ENCODE data around the gene PACS2.

Gene PACS2

DNA sequence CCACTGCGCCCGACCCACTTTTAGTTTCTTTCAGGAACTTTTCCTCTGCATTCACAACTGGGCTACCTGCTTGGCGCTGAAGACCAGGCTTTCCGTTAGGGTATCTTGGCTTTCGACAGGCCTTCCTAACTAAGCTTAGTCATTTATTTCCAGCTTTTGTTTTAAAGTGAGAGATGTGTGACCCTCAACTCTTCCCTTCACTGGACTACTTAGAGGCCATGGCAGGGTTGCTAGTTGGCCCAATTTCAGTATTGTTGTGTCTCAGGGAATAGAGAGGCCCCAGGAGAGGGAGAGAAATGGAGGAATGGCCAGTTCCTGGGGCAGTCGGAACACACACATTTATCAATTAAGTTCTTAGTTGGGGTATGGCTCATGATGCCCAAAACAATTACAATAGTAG lies 115.5 kb downstream of the PACS2 start:
- no peak for DNase-seq

DNA sequence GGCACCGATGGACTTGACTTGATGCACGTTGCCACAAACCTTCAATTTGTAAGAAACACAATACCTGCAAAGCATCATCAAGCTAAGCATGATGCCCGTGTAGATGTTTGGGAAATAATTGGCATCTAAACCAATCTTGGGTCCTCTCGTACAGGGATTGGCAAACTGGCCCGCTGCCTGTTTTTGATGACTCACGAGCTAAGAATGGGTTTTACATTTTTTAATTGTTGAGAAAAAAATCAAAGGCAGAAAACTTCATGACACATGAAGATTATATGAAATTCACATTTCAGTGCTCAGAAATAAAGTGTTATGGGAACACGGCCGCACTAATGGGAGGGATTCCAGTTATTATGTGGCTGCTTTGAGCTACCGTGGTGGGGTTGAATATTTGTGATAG lies 116.0 kb downstream of the PACS2 start:
- no peak for DNase-seq

DNA sequence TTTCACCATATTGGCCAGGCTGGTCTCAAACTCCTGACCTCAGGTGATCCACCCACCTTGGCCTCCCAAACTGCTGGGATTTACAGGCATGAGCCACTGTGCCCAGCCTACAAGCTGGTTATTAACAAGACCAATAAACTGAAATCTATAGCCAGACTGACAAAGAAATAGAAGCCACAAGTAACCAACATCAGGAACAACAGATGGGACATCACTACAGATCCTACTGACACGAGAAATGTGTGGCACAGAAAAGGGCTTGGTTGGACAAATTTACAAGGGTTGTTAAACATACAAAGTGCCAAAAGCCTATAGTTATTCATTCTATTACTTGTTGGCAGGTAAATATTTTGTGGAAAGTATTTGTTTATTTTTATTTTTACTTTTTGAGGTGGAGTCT lies 116.7 kb downstream of the PACS2 start:
- DNase-seq = no peak

DNA sequence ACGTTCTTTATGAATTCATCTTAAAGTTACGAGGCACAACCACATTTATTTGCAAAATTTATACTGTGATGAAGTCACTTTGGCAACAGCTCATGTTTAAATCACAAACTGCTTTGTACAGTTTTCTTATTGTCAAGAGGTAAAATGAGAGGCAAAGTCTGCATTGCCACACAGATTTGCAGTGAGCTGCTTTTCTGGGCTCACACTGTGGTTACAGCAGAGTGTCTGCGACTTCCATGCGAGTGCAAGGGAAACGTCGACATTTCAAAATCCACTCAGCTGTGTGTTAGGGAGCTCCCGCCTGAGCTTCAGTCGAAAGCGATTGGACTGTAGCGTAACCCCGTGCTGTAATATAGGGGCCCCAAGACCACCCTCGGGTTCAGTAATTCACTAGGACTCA lies 118.1 kb downstream of the PACS2 start:
- no peak for DNase-seq

DNA sequence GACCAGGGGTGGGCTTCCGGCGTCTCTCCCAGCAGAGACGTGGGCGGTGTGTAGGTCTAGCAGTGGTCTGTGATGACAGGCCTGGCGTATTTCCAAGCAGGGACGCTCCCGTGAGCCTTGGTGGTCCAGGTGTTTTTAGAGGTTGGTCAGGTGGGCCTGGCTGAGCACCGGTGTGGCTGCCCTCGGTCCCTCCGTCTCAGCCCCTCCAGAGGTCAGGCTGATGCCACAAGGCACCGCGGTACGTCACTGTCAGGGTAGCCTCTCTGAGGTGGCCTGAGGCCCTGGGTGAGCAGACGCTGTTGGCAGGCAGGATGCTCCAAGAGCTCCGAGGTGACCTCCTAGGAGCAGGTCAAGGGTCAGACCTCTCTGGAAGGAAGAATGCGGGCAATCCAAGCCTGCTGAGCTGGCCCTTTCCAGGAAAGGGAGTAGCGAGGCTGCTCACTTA lies 118.6 kb downstream of the PACS2 start:
- no peak for DNase-seq

DNA sequence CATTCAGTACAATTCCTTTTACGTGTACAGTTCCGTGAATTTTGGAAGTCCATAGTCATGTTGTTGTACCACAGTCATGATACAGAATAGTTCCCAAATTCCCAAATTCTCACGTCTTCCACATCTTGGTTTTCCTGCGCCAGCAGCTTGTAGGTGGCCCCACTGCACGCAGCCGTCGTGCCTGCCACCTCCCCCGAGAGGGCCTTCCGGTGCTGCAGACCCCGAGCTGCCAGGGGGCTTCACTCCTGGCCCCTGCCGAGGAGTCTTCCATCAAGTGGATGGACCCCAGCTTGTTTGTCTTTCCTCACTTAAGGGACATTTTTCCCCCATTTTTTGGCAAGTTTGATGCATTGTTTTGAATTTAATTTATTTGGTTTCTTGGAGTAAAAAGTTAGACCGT lies 121.9 kb downstream of the PACS2 start:
- DNase-seq = no peak

DNA sequence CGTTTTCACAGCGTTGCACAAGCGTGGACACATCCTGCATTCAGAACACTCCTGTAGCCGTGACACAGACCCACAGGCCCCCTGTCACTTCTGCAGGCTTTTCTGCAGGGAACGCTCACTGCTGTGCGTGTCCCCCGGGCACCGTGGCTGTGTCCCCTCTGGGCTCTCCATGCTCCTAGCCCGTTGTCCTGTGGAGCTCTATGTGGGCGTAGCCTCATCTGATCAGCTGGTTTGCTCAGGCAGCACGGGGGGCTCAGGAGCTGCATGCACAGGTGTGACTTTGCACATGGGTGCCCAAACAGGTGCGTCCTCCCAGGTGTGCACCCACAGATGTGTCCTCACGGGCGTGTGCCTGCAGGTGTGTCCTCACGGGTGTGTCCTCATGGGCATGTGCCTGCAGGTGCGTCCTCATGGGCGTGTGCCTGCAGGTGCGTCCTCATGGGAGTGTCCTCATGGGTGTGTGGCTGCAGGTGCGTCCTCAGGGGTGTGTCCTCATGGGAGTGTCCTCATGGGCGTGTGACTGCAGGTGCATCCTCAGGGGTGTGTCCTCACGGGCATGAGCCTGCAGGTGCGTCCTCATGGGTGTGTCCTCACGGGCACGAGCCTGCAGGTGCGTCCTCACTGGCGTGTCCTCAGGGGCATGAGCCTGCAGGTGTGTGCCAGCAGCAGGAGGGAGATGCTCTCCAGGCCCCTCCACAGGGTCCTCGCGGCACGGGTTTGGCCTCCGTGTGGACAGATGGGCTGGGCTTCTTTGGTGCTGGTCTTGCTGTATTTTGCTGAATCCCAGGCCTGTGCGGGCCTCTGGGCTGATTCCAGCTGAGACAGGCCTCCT lies 122.6 kb downstream of the PACS2 start:
- DNase-seq = no peak

DNA sequence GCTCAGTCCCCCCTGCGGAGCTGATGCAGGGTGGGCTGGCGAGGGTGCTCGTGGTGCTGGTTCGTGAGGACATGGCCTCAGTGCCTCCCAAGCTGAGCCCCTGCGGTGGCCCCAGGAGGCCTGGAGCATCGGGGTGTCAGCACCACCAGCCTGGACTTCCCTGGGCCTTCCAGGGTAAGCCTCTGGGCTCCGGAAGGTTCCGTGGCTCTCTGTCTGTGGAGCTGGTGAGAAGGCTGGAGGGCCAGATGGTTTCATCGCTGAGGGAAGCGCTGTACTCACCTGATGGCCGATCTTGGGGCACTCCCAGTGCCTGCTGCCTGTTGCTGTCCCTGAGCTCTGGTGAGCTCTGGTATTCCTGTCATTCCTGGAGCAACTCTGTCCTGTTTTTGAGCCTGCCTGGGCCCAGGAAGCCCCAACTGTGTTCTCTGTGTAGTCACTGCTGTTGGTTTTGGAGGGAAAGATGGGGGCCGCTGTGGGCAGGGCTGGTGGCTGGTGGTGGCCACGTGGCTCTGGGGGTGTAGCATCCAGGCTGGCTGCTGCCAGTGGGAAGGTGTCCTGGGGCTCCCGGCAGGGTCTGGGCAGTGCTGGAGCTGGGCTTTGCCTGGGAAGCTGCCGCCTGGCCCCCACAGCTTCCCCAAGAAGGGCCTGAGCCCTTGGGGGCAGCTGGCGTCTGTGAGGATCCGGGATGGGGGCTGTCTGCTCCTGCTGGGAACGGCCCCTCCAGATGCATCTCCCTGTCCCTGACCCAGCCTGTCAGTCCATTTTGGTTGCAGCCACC lies 123.4 kb downstream of the PACS2 start:
- no peak for DNase-seq

DNA sequence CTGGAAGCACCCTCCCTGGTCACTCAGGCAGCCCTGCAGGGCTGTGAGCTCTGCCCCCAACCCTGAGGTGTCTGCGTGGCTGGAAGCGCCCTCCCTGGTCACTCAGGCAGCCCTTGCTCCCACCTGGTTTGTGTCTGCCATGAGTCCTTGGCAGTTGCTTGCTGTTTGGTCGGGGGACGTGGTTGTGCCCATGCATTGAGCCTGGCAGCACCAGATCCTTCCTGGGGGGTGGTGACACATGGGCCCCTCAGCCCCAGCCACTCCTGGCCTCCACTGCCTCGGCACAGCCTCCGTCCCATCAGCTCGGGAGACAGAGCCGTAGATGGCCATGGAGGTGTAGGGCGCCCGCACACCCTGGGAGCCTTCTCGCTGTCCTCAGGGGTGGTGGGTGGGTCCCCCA lies 124.6 kb downstream of the PACS2 start:
- no peak for DNase-seq

DNA sequence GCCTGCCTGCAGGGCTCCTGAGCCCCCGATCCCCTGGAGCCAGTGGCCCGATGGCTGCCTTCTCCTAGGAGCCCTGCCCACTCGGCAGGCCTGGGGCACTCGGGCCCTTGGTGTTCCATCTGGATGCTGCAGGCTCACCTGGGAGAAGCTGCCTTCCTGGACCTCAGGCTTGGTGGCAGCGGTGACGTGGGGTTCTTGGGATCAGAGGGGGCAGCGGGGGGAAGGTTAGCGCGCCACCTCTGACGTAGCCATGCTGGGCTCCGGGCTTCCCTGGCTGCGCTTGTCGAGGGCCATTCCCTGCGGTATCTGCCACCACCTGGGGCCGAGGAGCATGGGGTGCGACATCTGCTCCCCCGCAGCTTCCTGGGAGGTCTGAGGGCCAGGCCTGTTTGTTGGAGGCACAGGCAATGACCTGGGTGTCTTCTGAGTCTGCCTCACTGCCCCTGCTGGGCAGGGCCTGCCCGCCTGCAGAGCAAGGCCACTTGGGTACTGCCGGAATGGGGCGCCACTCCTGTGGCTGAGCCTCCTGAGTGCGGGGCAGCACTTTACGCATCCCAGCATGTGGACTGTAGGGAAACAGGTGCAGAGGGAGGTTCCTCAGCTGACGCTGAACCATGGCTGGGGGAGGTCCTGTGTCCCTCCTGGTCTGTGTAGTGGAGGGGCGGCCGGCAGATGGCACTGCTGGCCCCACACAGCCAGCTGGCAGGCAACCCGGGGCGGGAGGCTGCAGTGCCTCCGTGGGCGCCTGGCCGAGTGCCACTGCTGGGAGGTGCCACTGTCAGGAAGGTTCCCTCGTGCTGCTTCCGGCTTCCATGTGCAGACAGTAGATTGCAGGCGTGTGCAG lies 125.4 kb downstream of the PACS2 start:
- DNase-seq = no peak

DNA sequence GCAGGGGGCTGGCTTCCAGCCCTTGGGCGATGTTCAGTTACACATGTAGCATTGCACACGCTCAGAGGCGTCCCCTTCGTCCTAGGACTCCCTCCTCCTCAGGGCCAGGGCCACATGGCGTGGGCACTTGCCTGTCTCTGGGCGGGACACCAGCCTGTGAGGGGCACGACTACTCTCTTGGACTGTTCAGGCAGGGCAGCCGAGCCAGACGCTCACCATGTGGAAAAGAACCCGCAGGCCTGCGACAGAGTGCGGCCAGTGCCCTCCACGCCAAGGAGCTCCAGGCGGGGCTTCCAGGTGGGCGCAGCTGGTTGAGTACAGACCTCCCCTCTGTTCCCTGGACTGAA lies 126.0 kb downstream of the PACS2 start:
- DNase-seq = no peak

DNA sequence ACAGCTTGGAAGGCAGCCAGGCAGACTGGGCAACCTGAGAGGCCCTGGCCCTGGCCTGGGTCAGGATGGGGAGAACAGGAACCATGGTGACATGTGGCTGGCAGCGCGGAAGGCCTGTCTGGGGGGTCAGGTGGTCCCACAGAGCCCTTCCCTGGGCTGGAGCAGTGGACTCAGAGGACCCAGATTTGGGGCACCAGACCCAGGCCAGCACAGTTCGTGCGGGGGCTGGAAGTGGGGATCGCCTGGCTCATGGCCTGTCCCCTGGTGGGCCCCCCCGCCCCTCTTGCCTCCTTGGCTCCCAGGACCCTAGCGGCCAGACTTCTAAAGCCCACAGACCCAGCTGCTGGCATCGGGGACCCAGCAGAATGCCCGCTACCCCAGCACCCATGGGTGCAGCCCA lies 126.4 kb downstream of the PACS2 start:
- no peak for DNase-seq

DNA sequence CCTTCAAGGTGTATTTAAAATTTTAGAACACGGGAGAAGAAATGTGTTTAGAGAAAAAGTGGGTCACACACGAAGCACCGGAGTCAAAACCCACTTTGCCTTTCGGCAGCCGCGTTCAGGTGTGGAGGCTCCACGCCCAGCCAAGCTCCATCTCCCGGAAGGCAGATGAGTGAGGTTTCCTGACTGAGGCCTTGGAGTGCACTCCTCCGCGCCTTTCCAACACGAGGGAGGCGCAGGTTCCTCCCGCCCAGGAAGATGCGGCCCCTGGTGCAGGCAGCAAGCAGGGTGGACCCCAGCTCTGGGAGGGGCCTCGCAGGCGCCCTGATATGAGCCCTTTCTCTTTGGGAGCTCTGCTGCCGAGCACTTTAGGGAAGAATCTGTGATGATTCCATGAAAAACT lies 127.6 kb downstream of the PACS2 start:
- DNase-seq = no peak

DNA sequence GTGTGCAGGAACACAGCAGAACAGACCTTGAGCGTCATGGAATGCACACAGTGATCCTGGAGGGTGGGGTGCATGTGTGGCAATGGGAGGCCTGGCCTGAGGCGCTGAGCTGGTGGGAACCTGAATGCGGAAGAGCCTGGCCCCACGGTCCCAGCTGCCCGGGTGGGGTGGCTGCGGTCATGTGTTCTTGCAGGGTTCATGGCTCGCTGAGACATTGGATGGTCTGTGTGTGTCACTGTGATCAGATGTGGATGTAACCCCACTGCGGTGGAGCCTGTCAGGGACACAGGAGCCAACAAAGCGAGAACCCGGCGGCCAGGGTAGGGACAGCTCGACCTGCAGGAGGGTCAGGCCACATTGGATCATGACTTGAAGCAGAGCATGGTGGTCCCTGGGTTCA lies 128.3 kb downstream of the PACS2 start:
- DNase-seq = no peak

DNA sequence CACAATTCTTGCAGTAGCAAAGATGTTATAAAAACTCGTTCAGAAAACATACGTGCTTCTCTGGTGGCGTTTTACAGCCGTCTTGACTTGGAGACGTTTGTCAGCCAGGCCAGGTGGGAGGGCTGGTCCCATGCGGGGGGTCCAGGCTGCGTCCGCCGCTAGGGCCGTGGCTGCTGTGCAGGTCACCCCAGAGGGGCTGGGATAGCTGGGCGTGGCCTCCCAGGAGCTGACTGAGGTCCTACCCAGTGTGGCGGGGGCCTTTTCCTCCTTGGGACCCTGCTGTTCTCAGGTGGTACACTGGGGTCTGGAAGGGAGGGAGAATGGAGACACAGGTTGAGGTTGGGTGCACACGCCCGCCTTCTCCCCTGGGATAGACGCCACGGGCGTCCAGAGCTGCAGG lies 130.3 kb downstream of the PACS2 start:
- DNase-seq = no peak

DNA sequence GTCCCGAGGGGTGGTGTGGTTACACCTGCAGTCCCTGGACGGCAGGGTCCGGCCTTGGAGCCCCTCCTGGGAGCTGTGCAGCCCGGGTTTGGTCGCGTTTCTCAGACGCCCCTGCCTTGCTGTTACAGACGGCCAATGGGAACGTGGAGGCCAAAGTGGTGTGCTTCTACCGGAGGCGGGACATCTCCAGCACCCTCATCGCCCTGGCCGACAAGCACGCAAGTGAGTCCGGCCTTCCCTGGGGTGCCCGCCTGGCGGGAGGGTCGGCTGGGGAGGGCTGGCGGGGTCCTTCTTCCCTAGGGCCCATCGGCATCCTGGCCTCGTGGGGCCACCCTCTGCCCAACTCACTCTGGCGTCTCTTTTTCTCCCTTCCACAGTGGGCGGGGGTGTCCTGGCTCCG lies 130.7 kb downstream of the PACS2 start:
- no peak for DNase-seq

DNA sequence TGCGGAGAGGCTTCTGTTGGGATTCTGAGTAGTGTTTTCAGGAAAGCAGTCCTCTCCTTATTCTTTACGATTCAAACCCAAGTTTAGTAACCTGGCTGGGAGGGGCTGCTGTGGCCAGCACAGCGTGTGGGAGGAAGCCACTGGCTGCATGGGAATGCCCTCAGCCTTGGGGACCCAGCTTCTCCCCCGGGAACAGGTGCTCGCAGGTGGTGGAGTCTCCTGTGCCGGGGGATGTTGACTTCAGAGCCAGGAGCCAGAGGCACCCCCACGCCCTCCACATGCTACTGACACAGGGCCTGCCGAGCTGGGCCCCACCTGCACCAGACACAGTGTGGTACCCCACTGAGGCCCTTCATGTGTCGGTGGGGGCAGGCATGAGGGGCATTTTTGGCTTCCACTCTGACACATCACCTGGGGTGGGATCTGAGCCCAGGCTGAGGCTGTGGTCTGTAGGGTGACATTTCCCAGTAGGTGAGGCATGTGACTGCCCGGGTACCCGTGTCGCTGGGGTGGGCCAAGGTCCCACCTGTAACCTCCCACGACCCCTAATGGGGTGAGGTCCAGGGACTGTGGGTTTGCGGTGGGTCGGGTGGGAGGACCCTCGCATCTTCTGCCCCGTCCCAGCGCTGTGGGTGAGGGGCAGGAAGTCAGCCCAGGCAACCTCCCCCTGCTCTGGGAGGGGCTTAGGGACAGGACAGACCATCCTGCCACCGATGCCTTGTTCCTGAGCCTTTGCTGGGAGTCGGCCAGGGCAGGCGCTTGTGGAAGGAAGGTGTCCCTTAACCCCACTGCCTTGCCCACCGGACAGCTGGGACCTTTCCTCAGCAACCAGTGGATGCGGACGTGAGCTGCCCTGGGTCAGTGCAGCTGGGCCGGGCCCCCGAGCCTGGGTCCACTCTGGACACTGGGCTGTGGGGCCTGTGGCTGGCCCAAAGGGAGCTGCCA lies 131.6 kb downstream of the PACS2 start:
- DNase-seq = no peak

DNA sequence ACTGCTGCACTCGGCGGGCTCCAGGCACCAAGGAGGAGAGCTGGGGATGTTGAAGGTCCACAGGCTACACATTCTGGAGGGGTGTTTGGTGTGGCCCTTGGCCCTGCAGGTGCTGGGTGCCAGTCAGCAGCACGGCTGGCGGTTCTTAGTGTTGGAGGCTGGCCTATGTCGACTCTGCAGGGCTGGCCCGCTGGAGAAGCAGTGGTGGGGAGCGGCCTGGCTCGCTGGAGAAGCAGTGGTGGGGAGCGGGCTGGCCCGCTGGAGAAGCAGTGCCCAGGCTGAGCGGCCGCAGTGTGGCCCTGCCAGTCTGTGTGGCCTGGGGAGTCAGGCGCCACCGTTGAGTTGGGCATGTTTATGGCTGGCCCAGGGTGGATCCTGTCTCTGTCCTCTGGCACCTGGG lies 132.4 kb downstream of the PACS2 start:
- no peak for DNase-seq

Measured in NCI-H2107 (cell line).